ENCODE results near the gene CCDC174.

DNA sequence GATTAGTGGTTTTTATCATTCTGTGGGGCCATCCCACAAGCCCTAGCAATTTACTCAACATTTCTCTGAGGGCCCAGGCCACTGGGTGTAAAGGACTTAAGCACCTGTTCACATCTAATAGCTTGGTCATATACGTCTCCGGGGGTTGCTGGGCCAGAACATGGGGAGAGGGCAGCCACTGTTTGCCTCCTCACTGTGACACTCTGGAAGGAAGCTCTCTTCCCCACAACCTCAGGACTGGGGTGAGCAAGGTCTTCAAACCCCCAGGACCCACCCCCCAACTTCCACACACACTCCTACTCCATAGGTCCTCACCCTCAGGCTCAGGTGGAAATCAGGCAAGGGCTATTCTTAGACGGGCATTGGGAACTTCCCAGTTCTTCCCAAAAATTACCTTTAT lies 52.2 kb downstream of the CCDC174 start:
- TF ChIP-seq, protein P1, sequence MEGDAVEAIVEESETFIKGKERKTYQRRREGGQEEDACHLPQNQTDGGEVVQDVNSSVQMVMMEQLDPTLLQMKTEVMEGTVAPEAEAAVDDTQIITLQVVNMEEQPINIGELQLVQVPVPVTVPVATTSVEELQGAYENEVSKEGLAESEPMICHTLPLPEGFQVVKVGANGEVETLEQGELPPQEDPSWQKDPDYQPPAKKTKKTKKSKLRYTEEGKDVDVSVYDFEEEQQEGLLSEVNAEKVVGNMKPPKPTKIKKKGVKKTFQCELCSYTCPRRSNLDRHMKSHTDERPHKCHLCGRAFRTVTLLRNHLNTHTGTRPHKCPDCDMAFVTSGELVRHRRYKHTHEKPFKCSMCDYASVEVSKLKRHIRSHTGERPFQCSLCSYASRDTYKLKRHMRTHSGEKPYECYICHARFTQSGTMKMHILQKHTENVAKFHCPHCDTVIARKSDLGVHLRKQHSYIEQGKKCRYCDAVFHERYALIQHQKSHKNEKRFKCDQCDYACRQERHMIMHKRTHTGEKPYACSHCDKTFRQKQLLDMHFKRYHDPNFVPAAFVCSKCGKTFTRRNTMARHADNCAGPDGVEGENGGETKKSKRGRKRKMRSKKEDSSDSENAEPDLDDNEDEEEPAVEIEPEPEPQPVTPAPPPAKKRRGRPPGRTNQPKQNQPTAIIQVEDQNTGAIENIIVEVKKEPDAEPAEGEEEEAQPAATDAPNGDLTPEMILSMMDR (IDR thresholded peaks at IDR 0.05; ENCODE audit: insufficient read depth, low read length, poor library complexity, severe bottlenecking) = no peak
- no peak for TF ChIP-seq EZH2phosphoT487 (conservative IDR thresholded peaks at IDR 0.05; ENCODE audit: low read length)
